ENCODE results near the gene FAM149B1. TPM values are rescaled to one million over a fixed set of nuclear protein-coding genes. Genes with fewer than 3 reads are reported as not detected.
A peak's percentile ranks its signal among the peaks of the same experiment; 100 is the strongest.

The FAM149B1 gene
- total RNA-seq, 4 donors from 2014 or later: 2.2 to 6.9 (median 5.6) TPM

DNA sequence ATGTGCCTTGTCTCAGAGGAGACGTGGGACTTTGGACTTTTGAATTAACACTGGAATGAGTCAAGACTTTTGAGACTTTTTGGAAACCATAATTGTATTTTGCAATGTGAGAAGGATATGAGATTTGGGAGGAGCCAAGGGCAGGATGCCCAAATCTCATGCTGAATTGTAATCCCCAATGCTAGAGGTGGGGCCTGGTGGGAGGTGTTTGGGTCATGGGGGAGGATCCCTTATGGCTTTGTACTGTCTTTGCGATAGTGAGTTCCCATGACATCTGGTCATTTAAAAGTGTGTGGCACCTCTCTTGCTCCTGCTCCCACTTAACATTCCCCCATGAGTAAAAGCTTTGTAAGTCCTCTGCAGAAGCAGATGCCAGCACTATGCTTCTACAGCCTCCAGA lies 40.0 kb downstream of the FAM149B1 start:
- H3K4me1 ChIP-seq: no peaks in the 10 kb centered on the region
- in situ Hi-C loops (cut with MboI; ENCODE audit: low sequenced_read_pairs in 4 of 4): no loop called here
- H3K4me3 ChIP-seq: no peak overlapping the region
- peaks cover 0 to 11% of the 10 kb centered on the region in 2 donors for H3K36me3 ChIP-seq
- H3K27ac ChIP-seq: no peak overlapping the region
- no peaks in the 10 kb centered on the region for H3K27me3 ChIP-seq
- no peaks in the 10 kb centered on the region for H3K9me3 ChIP-seq
- TF ChIP-seq, protein P1, sequence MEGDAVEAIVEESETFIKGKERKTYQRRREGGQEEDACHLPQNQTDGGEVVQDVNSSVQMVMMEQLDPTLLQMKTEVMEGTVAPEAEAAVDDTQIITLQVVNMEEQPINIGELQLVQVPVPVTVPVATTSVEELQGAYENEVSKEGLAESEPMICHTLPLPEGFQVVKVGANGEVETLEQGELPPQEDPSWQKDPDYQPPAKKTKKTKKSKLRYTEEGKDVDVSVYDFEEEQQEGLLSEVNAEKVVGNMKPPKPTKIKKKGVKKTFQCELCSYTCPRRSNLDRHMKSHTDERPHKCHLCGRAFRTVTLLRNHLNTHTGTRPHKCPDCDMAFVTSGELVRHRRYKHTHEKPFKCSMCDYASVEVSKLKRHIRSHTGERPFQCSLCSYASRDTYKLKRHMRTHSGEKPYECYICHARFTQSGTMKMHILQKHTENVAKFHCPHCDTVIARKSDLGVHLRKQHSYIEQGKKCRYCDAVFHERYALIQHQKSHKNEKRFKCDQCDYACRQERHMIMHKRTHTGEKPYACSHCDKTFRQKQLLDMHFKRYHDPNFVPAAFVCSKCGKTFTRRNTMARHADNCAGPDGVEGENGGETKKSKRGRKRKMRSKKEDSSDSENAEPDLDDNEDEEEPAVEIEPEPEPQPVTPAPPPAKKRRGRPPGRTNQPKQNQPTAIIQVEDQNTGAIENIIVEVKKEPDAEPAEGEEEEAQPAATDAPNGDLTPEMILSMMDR (IDR thresholded peaks at IDR 0.05 in 4 of 5, conservative IDR thresholded peaks at IDR 0.05 in 1 of 5): no peak
- no peak for TF ChIP-seq POLR2A (IDR thresholded peaks at IDR 0.05)
- intact Hi-C loops (cut with DNase I; ENCODE audit: low total_unique reads): no loop called here
- DNase-seq: peak in 1 of 2 donors; percentile 18
- no peak for ATAC-seq

- no peaks in the 10 kb centered on the region for H3K27me3 ChIP-seq
- H3K4me3 ChIP-seq: no peak overlapping the region
- H3K27ac ChIP-seq: no peak overlapping the region
- H3K36me3 ChIP-seq: peaks cover 0 to 11% of the 10 kb centered on the region in 2 donors
- in situ Hi-C loops (cut with MboI; ENCODE audit: low sequenced_read_pairs in 4 of 4) (no loop called here), intact Hi-C loops (cut with DNase I; ENCODE audit: low total_unique reads) (no loop called here)
- H3K4me1 ChIP-seq: no peaks in the 10 kb centered on the region
- DNase-seq: no peak
- TF ChIP-seq, protein P1 (IDR thresholded peaks at IDR 0.05 in 4 of 5, conservative IDR thresholded peaks at IDR 0.05 in 1 of 5): no peak
- TF ChIP-seq POLR2A (IDR thresholded peaks at IDR 0.05): no peak
- no peaks in the 10 kb centered on the region for H3K9me3 ChIP-seq
- ATAC-seq: no peak
Measured at GRCh38 chr10:73209705-73210104, 41.8 kb downstream of the FAM149B1 start.

DNA sequence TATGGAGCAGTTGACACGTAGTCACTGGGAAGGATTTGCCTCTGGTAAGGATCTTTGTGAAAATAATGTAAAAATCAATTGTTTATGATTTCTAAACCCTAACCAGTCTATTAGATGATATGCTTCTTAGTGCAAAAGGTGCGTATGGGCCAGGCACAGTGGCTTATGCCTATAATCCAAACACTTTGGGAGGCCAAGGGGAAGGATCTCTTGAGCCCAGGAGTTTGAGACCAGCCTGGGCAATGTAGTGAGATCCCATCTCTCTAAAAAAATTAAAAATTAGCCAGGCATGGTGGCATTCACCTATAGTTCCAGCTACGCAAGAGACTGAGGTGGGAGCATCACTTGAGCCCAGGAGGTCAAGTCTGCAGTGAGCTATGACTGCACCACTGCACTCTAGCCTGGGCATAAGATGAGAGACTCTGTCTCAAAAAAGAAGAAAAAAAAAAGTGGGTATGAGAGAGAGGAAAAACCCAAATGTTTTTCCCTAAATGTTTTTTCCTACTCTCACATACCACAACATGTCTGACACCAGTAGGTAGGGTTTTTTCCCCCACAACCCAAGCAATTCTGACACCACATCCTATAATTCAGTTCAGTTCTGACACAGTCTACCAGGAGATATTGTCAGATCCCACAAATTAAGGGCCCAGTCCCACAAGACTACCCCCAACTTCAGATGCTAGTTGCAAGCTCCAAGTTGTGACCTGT lies 42.6 kb downstream of the FAM149B1 start:
- intact Hi-C loops (cut with DNase I; ENCODE audit: low total_unique reads) (no loop called here), in situ Hi-C loops (cut with MboI; ENCODE audit: low sequenced_read_pairs in 4 of 4) (no loop called here)
- DNase-seq (no peak), ATAC-seq (no peak)
- Histone ChIP-seq H3K4me1 (no peaks in the 10 kb centered on the region), H3K9me3 (no peaks in the 10 kb centered on the region), H3K4me3 (no peak overlapping the region), H3K36me3 (peaks cover 0 to 11% of the 10 kb centered on the region in 2 donors), H3K27me3 (no peaks in the 10 kb centered on the region), H3K27ac (no peak overlapping the region)
- no peak for TF ChIP-seq POLR2A (IDR thresholded peaks at IDR 0.05)
- TF ChIP-seq, protein P1 (IDR thresholded peaks at IDR 0.05 in 4 of 5, conservative IDR thresholded peaks at IDR 0.05 in 1 of 5): no peak

DNA sequence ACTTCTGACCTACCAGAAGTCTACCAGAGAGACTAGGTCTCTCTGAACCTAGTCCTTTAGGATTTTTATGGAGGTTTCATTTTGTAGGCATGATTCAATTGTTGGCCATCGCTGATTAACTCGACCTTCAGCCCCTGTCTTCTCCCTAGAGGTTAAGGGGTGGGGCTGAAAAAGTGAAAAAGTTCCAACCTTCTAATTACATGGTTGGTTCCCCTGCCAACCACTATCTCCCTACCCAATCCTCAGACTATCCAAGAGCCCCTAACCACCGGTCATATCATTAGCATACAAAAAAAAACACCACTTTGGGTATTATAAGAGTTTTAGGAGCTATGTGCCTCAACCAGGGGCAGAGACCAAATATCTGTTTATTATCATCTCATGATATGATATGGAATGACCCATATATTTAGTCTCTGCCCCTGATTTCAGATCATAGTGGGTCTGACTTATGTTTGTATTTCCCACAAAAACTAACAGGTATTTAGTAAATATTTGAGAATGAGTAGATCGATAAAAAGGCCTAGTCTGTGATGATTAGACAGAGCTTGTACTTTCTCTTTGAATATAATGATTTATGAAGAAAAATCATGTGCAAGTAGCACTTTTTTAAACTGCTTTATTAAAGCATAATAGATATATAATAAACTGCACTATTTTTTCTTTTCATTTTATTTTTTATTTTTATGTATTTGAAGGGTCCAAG lies 43.3 kb downstream of the FAM149B1 start:
- intact Hi-C loops (cut with DNase I; ENCODE audit: low total_unique reads): no loop called here
- H3K4me3 ChIP-seq: no peak overlapping the region
- H3K36me3 ChIP-seq: peaks cover 0 to 11% of the 10 kb centered on the region in 2 donors
- TF ChIP-seq, protein P1 (IDR thresholded peaks at IDR 0.05 in 4 of 5, conservative IDR thresholded peaks at IDR 0.05 in 1 of 5): no peak
- no peak for TF ChIP-seq POLR2A (IDR thresholded peaks at IDR 0.05)
- no peaks in the 10 kb centered on the region for H3K27me3 ChIP-seq
- no peak overlapping the region for H3K27ac ChIP-seq
- H3K4me1 ChIP-seq: no peaks in the 10 kb centered on the region
- no peak for DNase-seq
- ATAC-seq: no peak
- in situ Hi-C loops (cut with MboI; ENCODE audit: low sequenced_read_pairs in 4 of 4): no loop called here
- no peaks in the 10 kb centered on the region for H3K9me3 ChIP-seq

All from gastrocnemius medialis (tissue), 4 donors.